Activated naive CD8-positive, alpha-beta T cell treated with anti-CD3 and anti-CD28 coated beads, Interleukin-2, amount 50 U/mL, for 24 hours (primary cell): ENCODE data around the gene JUND.
A peak's percentile ranks its signal among the peaks of the same experiment; 100 is the strongest.

Source experiments
- ATAC-seq: fragments of 150-1000 bp; cut with Tn5 transposase; one replicate; pipeline ENCODE4 v1.10.0; 2021
- DNase-seq: peaks from one replicate; pipeline ENCODE4 v3.0.0; 2021
- H3K27ac Mint-ChIP-seq: one replicate; pipeline ENCODE4 v1.8.0; 2021; ENCODE audit warnings: mild to moderate bottlenecking, mixed read lengths
- H3K27me3 Mint-ChIP-seq: one replicate; pipeline ENCODE4 v1.8.0; 2021; ENCODE audit warnings: mixed read lengths
- H3K36me3 Mint-ChIP-seq: one replicate; pipeline ENCODE4 v1.8.0; 2021; ENCODE audit warnings: low read depth, mixed read lengths
- H3K4me1 Mint-ChIP-seq: one replicate; pipeline ENCODE4 v1.8.0; 2021; ENCODE audit warnings: mixed read lengths
- H3K4me3 Mint-ChIP-seq: one replicate; pipeline ENCODE4 v1.8.0; 2021; ENCODE audit warnings: mild to moderate bottlenecking, moderate library complexity, mixed read lengths
- H3K9me3 Mint-ChIP-seq: one replicate; pipeline ENCODE4 v1.8.0; 2021; ENCODE audit warnings: mixed read lengths

The JUND gene

GRCh38 chr19:18300930-18301717 is 19.7 kb upstream of the JUND start:
- H3K27ac Mint-ChIP-seq, result no peak overlapping the region
- no peak for DNase-seq
- H3K4me3 Mint-ChIP-seq, result no peak overlapping the region

GRCh38 chr19:18299654-18300053 is 18.2 kb upstream of the JUND start:
- H3K4me3 Mint-ChIP-seq, result no peak overlapping the region
- peaks cover 54% of the 10 kb centered on the region for H3K4me1 Mint-ChIP-seq

More at GRCh38 chr19:18300930-18301717, 19.7 kb upstream of the JUND start:
- peaks cover 56% of the 10 kb centered on the region for H3K4me1 Mint-ChIP-seq
- ATAC-seq, result no peak
- H3K27me3 Mint-ChIP-seq, result no peaks in the 10 kb centered on the region
- peaks cover 16% of the 10 kb centered on the region for H3K36me3 Mint-ChIP-seq
- no peaks in the 10 kb centered on the region for H3K9me3 Mint-ChIP-seq

DNA sequence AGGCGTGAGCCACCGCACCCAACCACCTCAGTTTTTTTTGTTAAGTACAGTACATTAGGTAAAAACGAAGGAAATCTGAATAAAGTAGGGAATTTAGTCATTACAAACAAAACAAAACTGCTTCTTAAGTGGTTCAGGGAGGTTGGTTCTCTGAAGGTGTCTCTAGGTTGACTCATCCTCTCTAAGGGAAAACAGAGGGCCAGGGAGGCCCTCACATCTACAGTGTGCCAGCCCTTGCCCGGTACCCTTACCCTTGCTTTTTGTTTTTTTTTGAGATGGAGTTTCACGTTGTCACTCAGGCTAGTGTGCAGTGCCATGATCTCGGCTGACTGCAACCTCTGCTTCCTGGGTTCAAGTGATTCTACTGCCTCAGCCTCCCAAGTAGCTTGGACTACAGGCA is 17.2 kb upstream of the JUND start:
- ATAC-seq, result peak; percentile 70
- peak; percentile 2 for DNase-seq
- H3K27me3 Mint-ChIP-seq, result no peaks in the 10 kb centered on the region
- peak overlapping the region; percentile 60 for H3K27ac Mint-ChIP-seq
- peaks cover 58% of the 10 kb centered on the region for H3K4me1 Mint-ChIP-seq
- H3K4me3 Mint-ChIP-seq, result no peak overlapping the region
- peaks cover 16% of the 10 kb centered on the region for H3K36me3 Mint-ChIP-seq
- no peaks in the 10 kb centered on the region for H3K9me3 Mint-ChIP-seq

More at GRCh38 chr19:18299654-18300053, 18.2 kb upstream of the JUND start:
- Mint-ChIP-seq H3K27ac (no peak overlapping the region), H3K27me3 (no peaks in the 10 kb centered on the region), H3K36me3 (peaks cover 14% of the 10 kb centered on the region), H3K9me3 (no peaks in the 10 kb centered on the region)
- DNase-seq (no peak), ATAC-seq (no peak)

GRCh38 chr19:18297308-18297707 is 15.9 kb upstream of the JUND start:
- H3K36me3 Mint-ChIP-seq, result peaks cover 14% of the 10 kb centered on the region
- no peaks in the 10 kb centered on the region for H3K27me3 Mint-ChIP-seq
- H3K4me3 Mint-ChIP-seq, result no peak overlapping the region
- H3K4me1 Mint-ChIP-seq, result peaks cover 56% of the 10 kb centered on the region
- no peak for ATAC-seq
- no peaks in the 10 kb centered on the region for H3K9me3 Mint-ChIP-seq
- H3K27ac Mint-ChIP-seq, result peak overlapping the region; percentile 23
- no peak for DNase-seq

- Mint-ChIP-seq H3K9me3 (no peaks in the 10 kb centered on the region), H3K27me3 (no peaks in the 10 kb centered on the region), H3K4me1 (peaks cover 64% of the 10 kb centered on the region), H3K36me3 (peaks cover 16% of the 10 kb centered on the region), H3K4me3 (peak overlapping the region; percentile 97), H3K27ac (peak overlapping the region; percentile 64)
- DNase-seq (no peak), ATAC-seq (no peak)
Observed at GRCh38 chr19:18295034-18295451, 13.6 kb upstream of the JUND start.

DNA sequence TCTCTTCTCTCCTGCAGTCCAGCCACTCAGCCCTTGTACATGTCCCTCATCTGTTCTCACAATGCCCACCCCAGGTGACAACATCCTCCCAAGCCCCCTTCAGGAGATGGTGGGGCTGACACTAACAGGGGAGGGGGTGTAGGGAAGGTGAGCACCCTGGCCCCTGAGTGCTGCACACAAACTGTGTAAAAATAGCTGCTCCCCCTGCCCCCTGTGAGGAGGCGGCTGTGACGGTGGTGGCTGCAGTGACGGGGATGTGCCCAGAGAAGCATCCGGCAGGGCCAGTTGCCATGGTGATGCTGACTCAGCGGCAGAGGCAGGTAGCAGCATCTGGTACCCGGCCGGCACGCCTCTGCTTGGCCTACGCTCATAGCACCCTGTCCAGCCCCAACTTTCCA is 13.0 kb upstream of the JUND start:
- H3K27ac Mint-ChIP-seq, result peak overlapping the region; percentile 92
- peaks cover 70% of the 10 kb centered on the region for H3K4me1 Mint-ChIP-seq
- no peaks in the 10 kb centered on the region for H3K27me3 Mint-ChIP-seq
- peak overlapping the region; percentile 97 for H3K4me3 Mint-ChIP-seq
- ATAC-seq, result peak; percentile 16
- no peaks in the 10 kb centered on the region for H3K9me3 Mint-ChIP-seq
- peaks cover 16% of the 10 kb centered on the region for H3K36me3 Mint-ChIP-seq
- peak; percentile 94 for DNase-seq

GRCh38 chr19:18293642-18294466 is 12.4 kb upstream of the JUND start:
- no peaks in the 10 kb centered on the region for H3K27me3 Mint-ChIP-seq
- H3K4me1 Mint-ChIP-seq, result peaks cover 72% of the 10 kb centered on the region
- ATAC-seq, result no peak
- H3K27ac Mint-ChIP-seq, result peak overlapping the region; percentile 92
- no peak for DNase-seq
- H3K4me3 Mint-ChIP-seq, result peak overlapping the region; percentile 97
- H3K9me3 Mint-ChIP-seq, result no peaks in the 10 kb centered on the region
- H3K36me3 Mint-ChIP-seq, result peaks cover 16% of the 10 kb centered on the region

GRCh38 chr19:18292810-18293641 is 11.6 kb upstream of the JUND start:
- ATAC-seq (peak; percentile 38), DNase-seq (peak; percentile 85)
- Mint-ChIP-seq H3K9me3 (no peaks in the 10 kb centered on the region), H3K36me3 (peaks cover 16% of the 10 kb centered on the region), H3K4me3 (peak overlapping the region; percentile 97), H3K27ac (peak overlapping the region; percentile 92), H3K27me3 (no peaks in the 10 kb centered on the region), H3K4me1 (peaks cover 72% of the 10 kb centered on the region)

- Mint-ChIP-seq H3K4me1 (peaks cover 69% of the 10 kb centered on the region), H3K4me3 (peak overlapping the region; percentile 97), H3K9me3 (no peaks in the 10 kb centered on the region), H3K36me3 (peaks cover 16% of the 10 kb centered on the region), H3K27ac (peak overlapping the region; percentile 92), H3K27me3 (no peaks in the 10 kb centered on the region)
- DNase-seq (no peak), ATAC-seq (peak; percentile 3)
Observed at GRCh38 chr19:18292462-18292809, 11.0 kb upstream of the JUND start.

DNA sequence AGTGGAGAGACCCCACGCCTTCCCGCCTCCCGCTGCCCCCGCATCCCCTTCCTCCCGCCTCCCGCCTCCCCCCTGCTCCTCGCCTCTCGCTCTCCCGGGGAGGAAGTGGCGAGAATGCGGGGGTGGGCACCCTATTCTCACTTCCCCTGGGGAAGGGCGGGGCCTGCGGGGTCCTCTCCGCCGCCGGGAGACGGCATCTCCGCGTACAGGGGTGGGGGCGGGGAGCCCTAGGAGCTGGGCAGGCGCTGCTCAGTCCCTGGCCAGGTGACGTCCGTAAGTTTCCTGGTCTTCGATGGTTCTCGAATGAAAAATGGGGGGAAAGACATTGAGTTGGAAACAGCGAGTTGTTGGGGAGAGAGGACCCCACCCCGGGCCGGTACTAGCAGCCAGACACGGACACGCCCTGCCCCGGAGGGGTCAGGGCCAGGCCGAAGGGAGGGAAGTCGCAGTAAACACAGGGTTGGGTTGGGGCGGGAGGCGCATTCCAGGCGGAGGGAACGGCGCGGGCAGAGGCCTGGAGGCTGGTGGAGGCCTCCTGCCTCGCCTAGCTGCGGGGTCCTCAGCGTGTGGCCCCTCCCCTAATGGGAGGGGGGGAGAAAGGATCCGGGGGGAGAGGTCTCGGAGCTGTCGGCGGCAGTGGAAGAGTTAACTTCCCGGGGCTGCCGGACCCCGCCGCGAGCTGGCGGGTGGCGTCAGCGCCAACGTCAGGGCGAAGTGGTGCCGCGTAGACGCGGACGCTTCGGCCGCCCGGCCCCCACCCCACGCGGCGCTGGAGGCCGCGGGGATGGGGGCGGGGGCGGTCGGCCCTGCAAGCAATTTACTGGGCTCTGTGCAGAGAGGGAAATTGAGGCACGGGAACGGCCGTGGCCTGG is 10.4 kb upstream of the JUND start:
- Mint-ChIP-seq H3K27me3 (no peaks in the 10 kb centered on the region), H3K4me3 (peak overlapping the region; percentile 97), H3K36me3 (peaks cover 14% of the 10 kb centered on the region), H3K9me3 (no peaks in the 10 kb centered on the region), H3K4me1 (peaks cover 72% of the 10 kb centered on the region), H3K27ac (peak overlapping the region; percentile 92)
- DNase-seq, result peak; percentile 96
- ATAC-seq, result peak; percentile 29

GRCh38 chr19:18291019-18291524 is 9.7 kb upstream of the JUND start:
- peak overlapping the region; percentile 97 for H3K4me3 Mint-ChIP-seq

GRCh38 chr19:18290302-18291018 is 9.0 kb upstream of the JUND start:
- Mint-ChIP-seq H3K36me3 (peaks cover 11% of the 10 kb centered on the region), H3K4me1 (peaks cover 79% of the 10 kb centered on the region), H3K9me3 (no peaks in the 10 kb centered on the region), H3K27me3 (no peaks in the 10 kb centered on the region), H3K27ac (peak overlapping the region; percentile 92), H3K4me3 (peak overlapping the region; percentile 97)
- DNase-seq (peak; percentile 95), ATAC-seq (peak; percentile 53)

More at GRCh38 chr19:18291019-18291524, 9.7 kb upstream of the JUND start:
- ATAC-seq (no peak), DNase-seq (no peak)
- H3K9me3 Mint-ChIP-seq, result no peaks in the 10 kb centered on the region
- peaks cover 78% of the 10 kb centered on the region for H3K4me1 Mint-ChIP-seq
- peak overlapping the region; percentile 92 for H3K27ac Mint-ChIP-seq
- no peaks in the 10 kb centered on the region for H3K27me3 Mint-ChIP-seq
- peaks cover 10% of the 10 kb centered on the region for H3K36me3 Mint-ChIP-seq
